DMS 273 treated with DMSO at 0.1 percent for 48 hours (cell line): ENCODE results near the gene GAS2L1.

Source experiments
- DNase-seq: peaks from one replicate; lab custom pipeline; 2025; lab: John Stamatoyannopoulos, UW

The GAS2L1 gene

DNA sequence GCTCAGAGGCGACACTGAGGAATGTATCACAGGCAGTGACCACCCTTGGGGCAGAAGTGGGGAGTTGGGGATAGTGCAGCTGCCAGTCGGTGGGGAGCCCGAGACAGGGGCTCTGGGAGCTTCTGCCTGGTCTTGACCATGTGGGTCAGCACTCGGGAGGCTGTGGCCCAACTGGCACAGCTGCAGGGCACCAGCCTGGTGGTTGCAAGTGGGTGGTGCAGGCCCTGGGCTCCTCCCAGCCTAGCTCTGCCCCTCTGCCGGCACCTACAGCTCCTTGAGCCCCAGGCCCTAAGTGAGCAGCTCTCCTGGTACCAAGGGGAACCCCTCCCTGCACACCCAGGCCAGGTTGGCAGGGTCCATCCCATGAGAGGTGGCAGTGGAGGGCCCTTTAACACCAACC is 21.6 kb downstream of the GAS2L1 start:
- no peak for DNase-seq

DNA sequence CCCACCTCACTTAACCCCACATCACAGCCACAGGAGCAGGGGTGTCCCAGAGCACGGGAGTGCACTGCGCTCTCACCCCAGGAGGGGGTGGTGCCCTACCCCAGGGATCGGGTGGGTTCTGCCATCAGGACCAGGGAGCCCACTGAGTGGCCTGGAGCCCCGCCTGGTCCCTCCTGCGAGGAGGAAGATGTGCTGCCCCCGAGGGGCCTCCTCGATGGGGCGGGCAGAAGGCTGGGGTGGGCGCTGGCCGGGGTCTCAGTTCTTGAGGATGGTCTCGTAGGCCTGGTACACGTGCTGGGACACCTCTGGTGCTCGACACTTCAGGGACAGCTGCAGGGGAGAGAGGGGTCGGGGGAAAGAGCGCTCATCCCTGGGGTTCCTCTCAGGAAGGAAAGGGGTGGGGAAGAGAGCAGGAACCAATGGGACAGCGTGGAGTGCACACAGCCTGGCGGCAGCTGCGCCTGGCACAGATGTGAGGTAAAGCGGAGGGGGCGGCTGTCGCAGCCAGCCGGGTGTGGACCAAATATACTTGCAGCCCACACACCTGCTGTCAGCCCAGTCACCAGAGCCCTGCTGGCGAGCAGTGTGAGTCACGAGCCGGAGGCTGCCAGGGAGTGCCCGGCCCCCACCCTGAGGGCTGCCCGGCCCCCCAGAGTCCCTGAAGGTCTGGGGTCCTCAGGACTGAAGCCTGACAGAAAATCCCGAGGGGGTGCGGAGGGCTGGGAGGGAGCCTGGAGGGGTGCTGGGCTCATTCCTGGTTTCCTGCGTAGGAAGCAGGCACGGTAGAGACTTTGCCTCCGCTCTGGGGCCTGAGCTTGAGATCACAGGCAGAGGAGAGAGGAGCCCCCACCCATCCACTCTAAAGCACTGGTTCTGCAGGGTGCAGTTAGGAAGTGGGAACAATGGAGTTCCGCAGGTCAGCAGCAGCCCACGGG is 22.4 kb downstream of the GAS2L1 start:
- peak; percentile 70 for DNase-seq

GRCh38 chr22:29329581-29329980 is 23.1 kb downstream of the GAS2L1 start:
- no peak for DNase-seq

- no peak for DNase-seq
These were observed 23.8 kb downstream of the GAS2L1 start for GRCh38 chr22:29330291-29330690.

DNA sequence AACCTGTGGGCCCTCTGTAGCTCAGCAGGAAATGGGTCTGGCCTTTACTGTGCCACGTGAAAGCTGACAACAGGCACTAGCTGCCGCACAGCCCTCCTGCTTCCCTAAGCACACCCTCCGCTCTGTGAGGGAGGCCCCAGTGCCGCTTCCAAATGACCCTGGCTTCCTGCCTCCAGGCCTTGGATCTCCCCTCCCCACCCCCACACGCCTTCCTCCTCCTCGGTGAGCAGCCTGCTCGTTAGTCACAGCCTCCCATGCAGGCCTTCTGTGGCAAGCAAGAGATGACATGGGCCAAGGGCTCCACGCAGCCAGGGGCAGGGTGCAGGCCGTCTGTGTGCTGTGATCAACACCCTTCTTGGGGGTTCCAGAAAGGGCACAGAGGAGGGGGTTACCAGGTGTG is 24.3 kb downstream of the GAS2L1 start:
- peak; percentile 100 for DNase-seq

GRCh38 chr22:29331213-29331612 is 24.8 kb downstream of the GAS2L1 start:
- DNase-seq = peak; percentile 57

DNA sequence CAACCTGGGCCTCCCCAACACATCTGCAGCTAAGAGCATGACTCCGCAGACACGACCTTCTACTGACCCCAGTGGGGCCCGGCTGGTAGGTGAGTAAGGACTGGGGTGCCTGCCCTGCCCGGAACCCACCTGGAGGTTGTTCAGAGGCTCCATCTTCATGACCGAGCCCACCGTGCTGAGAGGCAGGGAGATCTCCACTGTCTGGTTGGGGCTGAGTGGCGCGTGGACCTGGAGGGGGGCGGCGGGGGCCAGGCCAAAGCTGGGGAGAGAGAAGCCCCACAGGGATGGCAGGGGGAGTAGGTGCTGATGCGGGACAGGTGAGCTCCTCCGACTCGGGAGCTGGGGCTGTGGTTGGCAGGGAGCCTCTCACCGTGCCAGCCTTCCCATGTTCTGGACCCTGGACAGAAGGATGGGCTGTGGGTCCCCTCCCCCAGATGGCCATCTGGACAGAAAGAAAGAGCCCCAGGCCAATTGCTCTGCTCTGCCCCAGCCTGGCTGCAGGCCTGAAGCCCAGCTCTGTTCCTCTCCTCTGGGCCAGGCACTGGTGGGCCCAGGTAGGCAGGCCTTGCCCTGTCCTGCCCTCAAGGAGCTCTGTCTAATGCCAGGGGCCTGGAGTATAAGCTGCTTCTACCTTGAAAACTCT is 25.3 kb downstream of the GAS2L1 start:
- DNase-seq = no peak

DNA sequence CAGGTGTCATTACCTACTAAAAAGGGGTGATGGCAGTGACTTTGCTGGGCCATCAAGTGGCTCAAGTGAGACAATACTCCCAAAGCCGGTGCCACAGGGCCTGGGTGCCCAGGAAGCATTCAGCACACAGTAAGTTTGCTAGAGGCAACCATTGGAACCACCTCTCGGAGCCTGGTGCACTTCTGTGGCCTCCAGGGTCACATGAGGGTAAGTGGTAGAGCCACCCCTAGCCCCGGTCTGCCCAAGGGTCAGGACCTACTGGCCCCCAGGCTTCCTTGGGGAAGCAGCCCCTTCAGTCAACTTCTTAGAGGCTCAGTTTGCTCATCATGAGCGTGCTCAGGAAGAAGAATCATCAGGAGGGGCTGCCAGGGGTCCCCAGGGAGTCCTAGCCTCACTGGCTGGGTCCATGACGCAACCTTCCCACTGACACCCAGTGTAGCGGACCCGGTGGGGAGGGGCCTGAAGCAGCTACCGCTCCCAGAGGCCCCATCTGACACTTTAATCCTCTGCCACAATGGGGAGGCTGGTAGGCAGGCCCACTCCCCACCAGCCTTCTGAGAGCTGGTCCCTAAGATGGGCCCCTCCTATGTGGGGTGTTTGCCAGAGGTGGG is 26.5 kb downstream of the GAS2L1 start:
- DNase-seq = no peak

- no peak for DNase-seq
These were observed 27.7 kb downstream of the GAS2L1 start for GRCh38 chr22:29334148-29334547.

DNA sequence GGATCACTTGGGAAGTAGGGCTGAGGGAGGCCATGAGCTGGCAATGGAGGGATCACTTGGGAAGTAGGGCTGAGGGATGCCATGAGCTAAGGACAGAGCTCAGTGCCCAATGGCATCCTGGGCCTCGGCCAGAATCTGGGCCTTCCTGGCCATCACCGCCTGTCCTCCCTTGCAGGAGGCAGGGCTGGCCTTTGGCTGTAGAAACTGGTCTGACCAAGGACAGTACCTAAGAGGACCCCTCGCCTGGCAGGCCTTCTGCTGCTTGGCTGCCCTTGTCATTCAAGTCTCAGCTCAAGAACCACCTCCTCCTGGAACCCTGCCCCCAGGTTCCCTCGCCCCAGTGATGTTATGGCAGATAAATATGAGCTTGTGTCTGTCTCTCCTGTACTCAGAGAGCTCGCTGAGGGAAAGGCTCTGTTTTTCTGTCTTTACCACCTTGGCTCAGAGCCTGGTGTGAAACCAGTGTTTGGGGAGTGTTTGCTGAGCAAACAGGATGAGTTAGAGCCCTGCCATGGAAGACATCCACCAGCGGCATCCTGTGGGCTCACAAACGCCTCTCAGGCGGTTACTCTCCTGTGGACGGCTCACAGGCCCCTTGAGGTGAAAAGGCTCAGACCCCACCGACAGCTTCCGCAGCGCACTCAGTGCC is 28.4 kb downstream of the GAS2L1 start:
- DNase-seq = no peak

DNA sequence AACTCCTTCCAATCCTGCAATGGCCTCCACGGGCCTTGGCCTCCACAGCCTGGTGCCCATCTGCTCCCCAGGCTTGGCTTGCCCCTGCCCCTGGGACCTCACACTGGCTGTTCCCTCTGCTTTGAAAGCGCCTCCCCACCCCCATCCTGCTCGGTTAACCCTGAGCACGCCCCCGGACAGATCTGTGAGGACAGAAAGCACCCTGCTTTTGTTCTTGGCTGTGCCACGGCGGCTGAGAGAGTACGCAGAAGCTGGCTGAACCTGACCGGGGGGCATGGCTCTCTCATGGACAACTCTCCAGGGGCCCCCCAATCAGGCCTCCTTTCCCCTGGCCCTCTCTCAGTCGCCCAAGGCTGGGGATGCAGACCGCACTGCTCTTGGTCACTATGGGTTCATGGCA is 29.2 kb downstream of the GAS2L1 start:
- no peak for DNase-seq

DNA sequence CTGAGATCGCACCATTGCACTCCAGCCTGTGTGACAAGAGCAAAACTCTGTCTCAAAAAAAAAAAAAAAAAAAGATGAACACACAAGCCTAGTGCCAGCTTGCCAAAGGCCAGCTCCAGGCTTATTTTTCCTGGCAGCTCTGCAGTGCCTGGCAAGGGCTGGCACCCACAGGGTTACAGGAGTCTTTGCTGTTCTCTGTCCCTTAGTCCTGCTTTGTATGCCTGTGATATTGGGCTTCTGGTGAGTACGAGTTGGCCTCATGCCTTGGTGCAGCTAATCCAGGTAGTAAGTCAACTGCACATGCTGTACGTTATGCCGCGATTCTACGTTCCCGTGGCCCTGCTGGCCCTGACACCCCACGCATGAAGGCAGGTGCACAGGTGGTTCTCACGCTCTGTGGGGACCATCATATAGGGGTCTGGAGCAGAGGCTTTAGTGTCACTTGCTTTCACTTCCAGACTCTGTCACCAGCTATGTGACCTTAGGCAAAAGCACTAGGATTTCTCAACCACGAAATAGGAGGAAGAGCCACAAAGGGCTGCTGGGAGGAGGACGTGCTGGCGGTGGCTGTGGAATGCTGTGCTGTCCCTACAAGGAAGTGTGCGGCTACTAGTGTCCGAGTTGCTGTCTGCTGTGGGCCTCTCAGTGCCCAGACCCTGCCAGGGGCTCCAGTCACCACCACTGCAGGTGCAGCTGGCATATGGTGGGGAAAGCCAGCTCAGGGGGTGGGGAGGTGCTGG is 30.5 kb downstream of the GAS2L1 start:
- no peak for DNase-seq

GRCh38 chr22:29337631-29338284 is 31.3 kb downstream of the GAS2L1 start:
- no peak for DNase-seq

DNA sequence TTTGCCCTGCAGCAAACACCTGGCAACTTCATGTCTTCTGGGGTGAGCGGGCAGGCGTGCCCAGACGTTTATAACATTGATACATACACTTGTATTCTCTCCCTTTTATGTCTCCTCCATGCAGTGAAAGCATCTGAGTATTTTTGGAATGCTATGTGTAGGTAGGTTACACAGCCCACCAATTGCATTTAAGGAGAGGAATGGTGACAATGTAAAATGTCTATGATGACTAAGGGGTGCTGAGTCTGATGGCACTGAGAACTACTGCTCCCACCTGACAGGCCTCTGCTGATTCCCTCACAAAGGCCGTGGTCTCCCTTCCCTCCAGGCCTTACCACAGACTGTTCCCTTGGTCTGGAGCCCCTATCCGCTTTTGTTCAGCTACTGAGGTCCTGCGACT is 31.9 kb downstream of the GAS2L1 start:
- DNase-seq = no peak

- no peak for DNase-seq
These were observed 33.2 kb downstream of the GAS2L1 start for GRCh38 chr22:29339381-29340235.

DNA sequence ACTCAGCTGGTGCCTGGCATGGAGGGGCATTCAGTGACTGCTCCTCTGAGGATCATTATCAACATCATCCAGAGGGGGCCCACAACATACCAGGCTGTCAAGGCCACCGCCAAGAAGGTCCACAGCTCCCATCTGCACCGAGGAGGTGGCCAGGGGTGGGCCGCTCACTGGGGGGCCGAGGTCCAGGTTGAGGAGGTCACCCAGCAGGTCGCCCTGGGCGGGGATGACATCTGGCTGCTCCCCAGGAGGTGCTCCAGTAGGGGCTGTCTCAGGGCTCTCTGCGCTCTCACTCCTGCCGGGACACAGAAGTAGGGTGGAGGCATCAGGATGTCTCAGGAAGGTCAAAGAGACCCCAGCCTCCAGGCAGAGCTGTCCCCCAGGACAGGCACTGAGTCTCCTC is 34.1 kb downstream of the GAS2L1 start:
- no peak for DNase-seq

DNA sequence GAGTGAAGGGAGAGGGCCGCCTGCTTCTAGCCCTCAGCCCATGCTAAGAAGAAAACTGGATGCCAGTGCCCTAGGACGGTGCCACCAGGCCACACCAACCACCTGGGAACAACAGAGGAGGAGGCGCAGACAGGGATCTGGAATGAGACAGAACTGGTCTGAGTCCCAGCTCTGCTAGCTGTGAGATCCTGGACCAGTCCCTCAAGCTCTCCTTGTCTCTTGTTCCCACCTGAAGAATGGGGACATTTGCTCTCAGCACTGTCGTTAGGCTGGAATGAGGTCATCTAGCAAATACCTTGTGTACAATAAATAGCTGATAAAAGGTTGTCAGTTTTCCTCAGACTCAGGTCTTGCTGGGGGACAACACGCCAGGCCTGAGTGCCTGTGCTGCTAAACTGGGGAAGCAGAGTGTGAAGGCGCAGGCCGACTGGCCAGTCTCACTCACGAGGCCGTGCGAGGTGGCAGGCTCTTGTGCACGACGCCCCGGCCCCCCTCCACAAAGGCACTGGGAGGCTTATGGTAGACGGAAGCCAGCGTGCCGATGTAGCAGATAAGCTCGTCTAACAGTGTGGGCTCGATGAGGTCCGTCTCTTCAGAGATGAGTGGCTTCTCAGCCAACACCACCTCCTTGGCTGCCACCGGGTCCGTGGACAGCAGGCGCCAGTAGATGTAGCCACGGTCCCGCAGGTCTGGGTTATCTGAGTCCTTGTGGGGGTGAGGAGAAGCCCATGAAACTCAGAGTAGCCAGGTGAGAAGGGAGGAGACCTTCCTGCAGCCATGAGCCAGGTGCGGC is 34.8 kb downstream of the GAS2L1 start:
- no peak for DNase-seq

- DNase-seq = no peak
These were observed 35.3 kb downstream of the GAS2L1 start for GRCh38 chr22:29341849-29342127.

DNA sequence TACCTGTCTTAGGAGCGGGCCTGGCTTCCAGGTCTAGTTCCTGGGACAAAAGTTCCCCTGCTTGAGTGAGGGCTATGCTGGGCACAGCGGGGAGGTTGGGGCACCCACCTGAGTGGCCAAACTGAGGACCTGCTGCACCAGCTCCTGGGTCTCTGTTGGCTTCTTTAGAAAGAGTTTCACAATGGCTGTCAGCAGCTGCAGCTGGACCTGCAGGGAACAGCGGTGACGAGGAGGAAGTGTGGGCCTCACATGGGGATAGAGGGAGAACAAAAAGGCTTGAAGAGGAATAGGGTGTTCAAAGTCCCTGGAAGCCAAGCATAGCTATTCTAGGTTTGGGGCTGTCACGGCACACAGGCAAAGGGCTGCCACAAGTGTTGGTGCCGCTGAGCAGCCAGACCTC is 35.7 kb downstream of the GAS2L1 start:
- DNase-seq = no peak
